Activated naive CD8-positive, alpha-beta T cell treated with anti-CD3 and anti-CD28 coated beads, Interleukin-2, amount 10 ng/mL, durations not matched to agents 7 days and 5 days (primary cell): ENCODE measurements around the gene VSX2. TPM values are rescaled to one million over a fixed set of nuclear protein-coding genes. Genes with fewer than 3 reads are reported as not detected.
A peak's percentile ranks its signal among the peaks of the same experiment; 100 is the strongest.

ENCODE experiments used
- ATAC-seq: fragments of 150-1000 bp; cut with Tn5 transposase; one replicate; pipeline ENCODE4 v1.10.0; 2021; ENCODE audit warnings: low read depth, moderate library complexity
- POLR2A ChIA-PET: fragments of 350-600 bp; sonication (Branson Sonifier 250); formaldehyde crosslinking; loops from one replicate; lab custom pipeline; 2021; ENCODE audit warnings: antibody characterized with exemption; lab: Charles Lee
- DNase-seq: peaks from one replicate; pipeline ENCODE4 v3.0.0; 2021
- H3K27ac Mint-ChIP-seq: one replicate; pipeline ENCODE4 v1.8.0; 2022; ENCODE audit warnings: mild to moderate bottlenecking, mixed read lengths
- H3K27me3 Mint-ChIP-seq: one replicate; pipeline ENCODE4 v1.8.0; 2022; ENCODE audit warnings: mild to moderate bottlenecking, moderate library complexity, mixed read lengths
- H3K36me3 Mint-ChIP-seq: one replicate; pipeline ENCODE4 v1.8.0; 2021; ENCODE audit warnings: mild to moderate bottlenecking, mixed read lengths
- H3K4me1 Mint-ChIP-seq: one replicate; pipeline ENCODE4 v1.8.0; 2021; ENCODE audit warnings: mixed read lengths
- H3K4me3 Mint-ChIP-seq: one replicate; pipeline ENCODE4 v1.8.0; 2022; ENCODE audit warnings: mild to moderate bottlenecking, moderate library complexity, mixed read lengths
- H3K9me3 Mint-ChIP-seq: one replicate; pipeline ENCODE4 v1.8.0; 2021; ENCODE audit warnings: mixed read lengths
- total RNA-seq, 2 experiments: library from RNA; stranded (reverse); gene quantifications; one replicate each; pipeline ENCODE4 v1.2.3, GENCODE V29; 2021

VSX2 gene
- total RNA-seq = not detected

DNA sequence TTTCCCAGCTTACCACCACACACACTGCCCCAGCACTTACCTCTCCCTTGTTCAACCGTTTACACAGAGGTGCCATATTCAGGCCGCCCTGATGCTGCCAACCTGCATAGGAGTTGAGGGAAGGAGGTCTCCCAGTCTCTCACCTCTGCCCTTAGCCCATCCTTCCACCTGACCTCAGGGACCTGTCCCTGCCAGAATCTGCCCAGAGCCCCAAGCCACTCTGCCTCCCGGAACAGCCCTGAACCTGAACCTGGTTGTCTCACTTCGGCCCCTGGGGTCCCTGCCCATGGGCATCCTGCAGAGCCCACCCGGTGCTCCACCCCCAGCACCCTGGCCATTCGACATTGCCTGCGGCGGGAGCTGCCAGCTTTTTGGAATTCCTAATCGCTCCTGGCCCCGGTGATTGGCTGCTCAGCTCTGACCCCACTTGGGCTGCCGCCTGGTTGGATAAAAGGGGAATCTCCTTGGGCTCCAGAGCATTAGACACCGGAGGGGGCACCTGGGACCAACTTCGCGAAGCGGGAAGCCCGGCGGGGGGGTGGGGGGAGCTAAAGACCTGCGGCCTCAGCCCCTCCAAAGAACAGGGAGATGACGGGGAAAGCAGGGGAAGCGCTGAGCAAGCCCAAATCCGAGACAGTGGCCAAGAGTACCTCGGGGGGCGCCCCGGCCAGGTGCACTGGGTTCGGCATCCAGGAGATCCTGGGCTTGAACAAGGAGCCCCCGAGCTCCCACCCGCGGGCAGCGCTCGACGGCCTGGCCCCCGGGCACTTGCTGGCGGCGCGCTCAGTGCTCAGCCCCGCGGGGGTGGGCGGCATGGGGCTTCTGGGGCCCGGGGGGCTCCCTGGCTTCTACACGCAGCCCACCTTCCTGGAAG is at the start of gene VSX2:
Gene VSX2 (plus strand): TSS at position 476 of the 874 bp plus-strand sequence. CDS start 113 bp downstream, at position 589.
- POLR2A ChIA-PET = no interaction called here
- Mint-ChIP-seq H3K4me3 (no peak within 1 kb of the TSS), H3K4me1 (peaks cover 5% of the 10 kb centered on the region), H3K27me3 (peaks cover 68% of the 10 kb centered on the region), H3K27ac (no peak within 1 kb of the TSS), H3K9me3 (no peaks in the 10 kb centered on the region), H3K36me3 (no peaks in the 10 kb centered on the region)
- DNase-seq = no peak
- no peak for ATAC-seq

DNA sequence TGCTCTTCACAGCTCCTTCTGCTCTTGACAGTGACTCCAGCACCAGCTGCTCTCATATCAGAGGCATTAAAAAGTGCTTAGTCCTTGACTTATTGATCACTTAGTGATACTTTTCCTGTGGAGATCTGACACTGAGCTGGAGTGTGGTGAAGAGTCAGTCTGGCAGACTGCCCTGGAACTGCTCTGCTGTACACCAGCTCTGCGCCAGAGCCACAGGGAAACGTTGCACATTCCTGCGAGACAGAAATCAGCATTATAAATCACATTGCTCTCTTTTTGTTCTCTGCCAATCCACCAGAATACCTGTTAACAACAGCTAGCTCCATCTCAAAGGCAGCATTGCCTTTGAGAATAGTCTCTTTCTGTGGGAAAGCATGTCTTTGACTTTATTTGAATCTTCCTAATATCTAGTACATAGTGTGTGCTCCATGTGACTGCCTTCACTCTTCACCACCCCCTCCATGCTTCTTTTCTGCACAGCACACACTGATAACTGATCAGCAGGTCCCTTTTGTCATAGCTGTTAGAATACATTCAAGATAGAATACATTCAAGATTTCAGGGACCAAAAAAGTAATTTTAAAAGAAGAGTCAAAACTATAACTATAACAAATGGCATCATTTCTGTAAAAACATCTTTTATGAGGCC is 48.2 kb upstream of the VSX2 start:
- ATAC-seq = no peak
- POLR2A ChIA-PET = no interaction called here
- Mint-ChIP-seq H3K9me3 (no peaks in the 10 kb centered on the region), H3K4me1 (peaks cover 2% of the 10 kb centered on the region), H3K4me3 (no peak overlapping the region), H3K36me3 (no peaks in the 10 kb centered on the region), H3K27me3 (no peaks in the 10 kb centered on the region), H3K27ac (peak overlapping the region; percentile 7)
- no peak for DNase-seq

DNA sequence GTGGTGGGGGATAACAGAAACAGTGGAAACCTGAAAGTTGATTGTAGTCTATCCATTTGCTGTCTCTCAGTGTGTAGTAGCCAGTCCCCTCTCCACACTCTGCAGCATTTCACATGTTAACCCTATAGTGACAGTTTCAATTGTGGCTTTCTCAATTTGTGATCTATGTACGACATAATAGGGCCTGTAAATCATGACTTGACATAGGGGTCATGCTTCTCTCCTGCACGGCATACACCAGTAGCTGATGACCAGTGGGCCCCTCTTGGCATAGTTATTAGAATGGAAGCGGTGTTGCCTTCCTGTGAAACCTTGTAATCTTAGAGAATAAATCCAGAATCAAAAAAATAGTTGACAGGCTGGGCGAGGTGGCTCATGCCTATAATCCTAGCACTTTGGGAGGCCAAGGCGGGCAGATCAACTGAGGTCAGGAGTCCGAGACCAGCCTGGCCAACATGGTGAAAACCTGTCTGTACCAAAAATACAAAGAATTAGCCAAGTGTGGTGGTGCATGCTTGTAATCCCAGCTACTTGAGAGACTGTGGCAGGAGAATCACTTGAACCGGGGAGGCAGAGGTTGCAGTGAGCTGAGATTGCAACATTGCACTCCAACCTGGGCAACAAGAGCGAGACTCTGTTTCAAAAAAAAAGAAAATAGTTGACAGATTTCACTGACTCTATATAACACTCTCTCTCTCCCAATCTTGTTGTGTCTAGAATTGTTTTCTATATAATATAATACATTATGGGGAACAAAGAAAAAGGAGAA is 44.6 kb upstream of the VSX2 start:
- H3K9me3 Mint-ChIP-seq = no peaks in the 10 kb centered on the region
- ATAC-seq = no peak
- POLR2A ChIA-PET = no interaction called here
- H3K4me1 Mint-ChIP-seq = no peaks in the 10 kb centered on the region
- DNase-seq = no peak
- no peak overlapping the region for H3K4me3 Mint-ChIP-seq
- H3K36me3 Mint-ChIP-seq = peaks cover 1% of the 10 kb centered on the region
- H3K27ac Mint-ChIP-seq = no peak overlapping the region
- no peaks in the 10 kb centered on the region for H3K27me3 Mint-ChIP-seq

DNA sequence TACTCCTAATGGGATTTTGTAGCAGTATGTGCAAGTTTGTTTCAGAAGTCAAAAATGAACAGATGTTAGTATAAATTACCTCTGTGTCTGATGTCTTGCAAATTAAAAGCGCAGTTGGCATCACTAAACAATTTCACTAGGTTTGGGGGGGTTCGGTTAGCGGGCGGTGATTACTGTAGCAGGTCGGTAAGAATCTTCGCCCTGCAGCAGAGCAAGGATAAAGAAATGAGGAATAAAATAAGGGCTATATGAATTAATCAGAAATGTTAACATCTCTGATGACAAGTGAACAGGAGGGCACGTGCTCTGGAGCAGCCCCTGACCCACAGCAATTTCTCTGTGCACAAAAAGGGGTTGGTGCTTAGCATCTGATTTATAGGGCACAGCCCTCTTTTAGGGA is 43.6 kb upstream of the VSX2 start:
- Mint-ChIP-seq H3K4me1 (no peaks in the 10 kb centered on the region), H3K27me3 (no peaks in the 10 kb centered on the region), H3K27ac (no peak overlapping the region), H3K9me3 (no peaks in the 10 kb centered on the region), H3K4me3 (no peak overlapping the region), H3K36me3 (peaks cover 4% of the 10 kb centered on the region)
- POLR2A ChIA-PET = no interaction called here
- DNase-seq (no peak), ATAC-seq (no peak)

DNA sequence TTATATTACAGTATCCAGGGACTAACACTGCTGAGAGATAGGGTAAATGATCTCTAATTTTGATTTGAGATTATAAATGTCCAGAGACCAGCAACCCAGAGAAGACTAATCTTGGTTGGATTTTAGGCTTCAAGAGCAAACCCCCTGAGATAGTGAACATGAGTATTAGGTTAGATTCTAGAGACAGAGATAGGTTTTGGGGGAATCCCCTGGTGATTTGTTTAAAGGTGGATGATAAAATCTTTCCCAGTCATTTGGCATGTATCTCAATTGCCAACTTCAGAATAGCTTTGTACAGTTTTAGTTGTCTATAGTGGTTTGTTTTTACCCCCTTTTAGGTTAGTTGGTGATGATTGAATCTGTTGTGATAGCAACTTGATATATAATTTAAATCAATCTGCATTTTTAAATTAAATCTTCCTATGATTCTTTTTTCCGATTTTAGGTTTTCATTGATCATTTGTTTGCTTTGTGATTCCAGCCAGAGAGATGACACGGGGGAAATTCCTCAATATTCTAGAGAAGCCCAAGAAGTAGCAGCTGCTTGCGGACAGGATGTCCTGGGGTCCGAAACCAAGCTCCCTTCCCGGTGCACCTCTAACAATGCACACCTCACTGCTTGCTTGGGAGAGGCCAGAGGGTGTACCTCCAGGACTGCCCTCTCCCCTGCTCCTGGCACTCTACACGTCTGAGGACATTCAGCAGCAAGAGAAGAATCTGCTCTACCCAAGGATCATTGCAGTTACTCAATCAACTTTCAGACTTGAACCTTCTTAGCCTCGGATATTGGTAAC is 40.6 kb upstream of the VSX2 start:
- no peaks in the 10 kb centered on the region for H3K27me3 Mint-ChIP-seq
- H3K9me3 Mint-ChIP-seq = no peaks in the 10 kb centered on the region
- ATAC-seq = no peak
- H3K36me3 Mint-ChIP-seq = peaks cover 4% of the 10 kb centered on the region
- POLR2A ChIA-PET = no interaction called here
- no peak for DNase-seq
- H3K27ac Mint-ChIP-seq = no peak overlapping the region
- no peak overlapping the region for H3K4me3 Mint-ChIP-seq
- no peaks in the 10 kb centered on the region for H3K4me1 Mint-ChIP-seq

DNA sequence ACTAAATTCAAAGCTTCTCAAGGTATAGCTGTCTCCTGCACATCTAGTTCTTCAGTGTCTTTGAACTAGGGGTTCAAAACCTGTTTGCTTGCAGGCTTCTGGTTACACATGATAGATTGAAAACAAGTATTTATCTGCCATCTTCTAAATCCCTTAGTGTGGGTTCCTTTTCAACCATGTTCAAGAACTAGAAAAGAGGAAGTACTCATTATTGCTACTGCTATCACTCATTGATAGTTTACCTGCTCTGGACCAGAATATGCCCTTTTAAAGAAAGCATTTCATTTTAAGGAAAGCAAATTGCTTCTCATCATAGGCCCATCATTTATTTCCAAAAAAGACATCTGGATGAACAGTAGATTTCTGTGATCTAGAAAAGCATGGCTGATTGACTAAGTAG is 37.1 kb upstream of the VSX2 start:
- Mint-ChIP-seq H3K4me3 (no peak overlapping the region), H3K36me3 (peaks cover 4% of the 10 kb centered on the region), H3K27ac (no peak overlapping the region), H3K27me3 (no peaks in the 10 kb centered on the region), H3K4me1 (no peaks in the 10 kb centered on the region), H3K9me3 (no peaks in the 10 kb centered on the region)
- no peak for DNase-seq
- ATAC-seq = no peak
- POLR2A ChIA-PET = no interaction called here

DNA sequence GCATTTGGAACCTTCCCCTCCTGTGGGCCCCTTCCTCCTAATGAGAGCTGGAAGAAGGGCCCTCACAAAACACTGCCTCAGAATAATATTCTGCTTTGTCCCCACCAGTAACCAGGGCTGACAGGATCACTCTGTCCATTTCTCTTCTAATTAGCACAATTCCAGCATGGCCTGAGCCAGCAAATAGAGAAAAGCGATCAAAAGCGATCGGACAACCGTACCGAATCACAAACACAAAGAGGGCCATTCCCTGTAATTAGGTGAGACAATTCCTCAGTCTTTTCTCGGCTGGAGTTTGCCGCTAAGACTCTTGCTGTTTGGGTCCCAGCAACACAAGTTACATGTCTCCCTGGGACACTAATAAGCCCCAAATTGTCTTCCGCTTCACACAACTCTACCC is 35.6 kb upstream of the VSX2 start:
- Mint-ChIP-seq H3K27ac (no peak overlapping the region), H3K9me3 (no peaks in the 10 kb centered on the region), H3K4me1 (no peaks in the 10 kb centered on the region), H3K4me3 (no peak overlapping the region), H3K36me3 (peaks cover 4% of the 10 kb centered on the region), H3K27me3 (peaks cover 4% of the 10 kb centered on the region)
- ATAC-seq (no peak), DNase-seq (no peak)
- POLR2A ChIA-PET = no interaction called here

DNA sequence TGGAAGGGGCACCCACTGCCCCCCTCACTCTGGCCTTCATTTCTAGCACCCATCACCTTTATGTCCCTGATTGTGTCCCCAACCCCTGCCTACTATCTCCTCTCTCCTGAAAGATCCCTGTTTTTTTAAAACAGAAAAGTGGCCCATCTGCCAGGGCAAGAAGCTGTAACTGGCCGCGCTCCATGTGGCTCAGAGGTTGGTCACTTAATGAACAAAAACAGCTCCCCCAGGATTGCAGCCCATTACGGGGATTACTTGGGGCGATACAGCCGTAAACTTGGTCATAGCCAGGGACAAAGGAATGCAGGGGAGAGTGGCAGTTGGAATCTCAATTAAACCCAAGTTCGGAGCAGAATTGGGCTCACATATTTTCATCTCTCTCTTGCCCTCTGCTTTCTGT is 34.8 kb upstream of the VSX2 start:
- POLR2A ChIA-PET = no interaction called here
- Mint-ChIP-seq H3K27me3 (peaks cover 5% of the 10 kb centered on the region), H3K27ac (no peak overlapping the region), H3K9me3 (no peaks in the 10 kb centered on the region), H3K4me1 (no peaks in the 10 kb centered on the region), H3K36me3 (peaks cover 3% of the 10 kb centered on the region), H3K4me3 (no peak overlapping the region)
- DNase-seq = no peak
- ATAC-seq = no peak

DNA sequence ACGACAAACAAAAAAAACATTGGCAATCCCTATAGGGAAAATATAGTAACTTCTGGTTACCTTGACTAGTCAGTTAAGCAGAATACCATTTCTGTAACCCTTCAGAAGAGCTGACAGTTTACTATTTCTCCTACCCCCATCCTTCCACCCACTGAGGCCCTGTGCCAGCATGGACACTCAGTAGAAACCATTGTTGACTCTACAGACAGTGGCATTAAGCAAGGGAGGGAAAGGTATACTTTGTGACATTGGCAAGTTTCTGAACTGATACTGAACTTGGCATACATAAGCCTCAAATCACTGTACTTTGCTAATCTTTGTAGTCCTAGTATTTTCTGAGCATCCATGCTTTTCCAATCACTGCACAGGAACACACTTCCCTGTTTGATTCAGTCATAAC is 33.4 kb upstream of the VSX2 start:
- Mint-ChIP-seq H3K4me1 (no peaks in the 10 kb centered on the region), H3K27ac (no peak overlapping the region), H3K36me3 (no peaks in the 10 kb centered on the region), H3K27me3 (peaks cover 5% of the 10 kb centered on the region), H3K4me3 (no peak overlapping the region), H3K9me3 (no peaks in the 10 kb centered on the region)
- POLR2A ChIA-PET = no interaction called here
- no peak for DNase-seq
- ATAC-seq = no peak

DNA sequence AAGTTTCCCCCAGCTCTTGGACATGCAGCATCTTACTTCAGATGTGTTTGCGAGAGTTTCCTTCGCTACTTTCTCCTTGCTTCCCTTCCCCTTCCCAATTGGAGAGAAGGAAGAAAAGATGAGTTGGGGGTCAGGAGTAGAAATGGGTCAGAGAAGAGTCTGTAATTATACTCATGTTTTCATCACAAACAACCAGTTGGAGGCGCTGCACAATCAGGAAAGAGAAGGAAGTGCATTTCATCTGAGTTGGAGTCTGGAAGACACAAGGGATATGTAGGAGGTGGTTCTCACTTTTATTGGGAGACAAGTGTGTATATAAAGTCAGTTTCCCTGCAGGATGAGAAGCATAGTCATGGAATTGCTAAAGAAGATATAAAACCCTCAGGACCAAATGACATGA is 31.3 kb upstream of the VSX2 start:
- Mint-ChIP-seq H3K27ac (no peak overlapping the region), H3K4me1 (no peaks in the 10 kb centered on the region), H3K4me3 (no peak overlapping the region), H3K9me3 (no peaks in the 10 kb centered on the region), H3K27me3 (peaks cover 5% of the 10 kb centered on the region), H3K36me3 (no peaks in the 10 kb centered on the region)
- POLR2A ChIA-PET = no interaction called here
- DNase-seq (no peak), ATAC-seq (no peak)

DNA sequence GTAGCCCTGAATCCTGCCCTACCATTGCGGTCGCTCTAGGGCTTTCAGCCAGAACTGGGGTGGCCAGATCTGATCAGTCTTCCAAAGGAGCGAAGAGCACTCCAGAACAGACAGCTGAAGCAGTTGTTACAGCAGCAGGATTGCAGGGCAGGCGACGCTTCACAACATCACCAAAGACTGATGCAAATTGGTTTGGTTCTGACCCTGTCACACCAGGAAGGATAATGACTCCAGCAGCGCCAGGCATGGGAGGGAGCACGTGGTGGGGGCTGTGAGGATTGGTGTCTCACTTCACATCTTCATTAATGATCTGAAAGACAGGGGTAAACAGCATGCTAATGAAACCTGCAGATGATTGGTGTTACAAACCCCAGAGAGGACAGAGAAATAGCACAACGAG is 30.6 kb upstream of the VSX2 start:
- Mint-ChIP-seq H3K27me3 (peaks cover 5% of the 10 kb centered on the region), H3K36me3 (no peaks in the 10 kb centered on the region), H3K4me3 (no peak overlapping the region), H3K4me1 (no peaks in the 10 kb centered on the region), H3K27ac (no peak overlapping the region), H3K9me3 (no peaks in the 10 kb centered on the region)
- no peak for DNase-seq
- ATAC-seq = no peak
- POLR2A ChIA-PET = no interaction called here

DNA sequence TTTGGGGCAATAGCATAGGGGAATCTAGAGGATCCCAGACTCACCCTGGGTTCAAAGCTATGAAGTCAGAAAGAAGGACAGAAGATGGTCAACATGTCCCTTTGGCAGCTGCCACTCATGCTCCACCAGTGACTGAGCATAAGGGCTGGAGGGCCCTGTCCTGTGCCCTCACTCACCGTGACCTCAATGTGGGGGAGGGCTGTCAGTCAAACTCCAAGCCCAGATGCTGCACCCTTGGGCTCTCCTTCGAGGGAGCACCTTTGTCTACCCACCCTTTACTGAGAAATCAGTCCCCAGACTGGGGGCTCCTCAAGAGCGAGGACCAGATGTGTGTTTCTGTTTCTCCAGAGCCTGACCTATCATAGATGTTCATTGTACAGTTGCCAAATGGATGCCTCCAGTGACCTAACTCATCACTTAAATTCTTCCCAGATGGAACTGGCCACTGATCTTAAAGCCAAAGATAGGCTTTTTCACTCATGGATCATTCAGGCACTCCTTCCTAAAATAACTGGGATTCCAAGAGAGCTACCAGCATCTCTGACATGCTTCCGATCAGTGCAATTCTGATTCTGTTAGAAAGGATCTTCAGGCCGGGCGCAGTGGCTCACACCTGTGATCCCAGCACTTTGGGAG is 27.2 kb upstream of the VSX2 start:
- no peaks in the 10 kb centered on the region for H3K9me3 Mint-ChIP-seq
- POLR2A ChIA-PET = no interaction called here
- ATAC-seq (no peak), DNase-seq (no peak)
- no peak overlapping the region for H3K4me3 Mint-ChIP-seq
- H3K27ac Mint-ChIP-seq = no peak overlapping the region
- H3K36me3 Mint-ChIP-seq = no peaks in the 10 kb centered on the region
- peaks cover 5% of the 10 kb centered on the region for H3K27me3 Mint-ChIP-seq
- no peaks in the 10 kb centered on the region for H3K4me1 Mint-ChIP-seq
